HG03103 (cell line): ENCODE measurements around the gene DRG2.

ENCODE experiments used
- ATAC-seq: cut with Tn5 transposase; IDR thresholded peaks from one replicate; pipeline ENCODE4 v1.9.1; 2021; ENCODE audit warnings: low read depth; ENCODE audit not compliant: unreplicated experiment

The DRG2 gene

DNA sequence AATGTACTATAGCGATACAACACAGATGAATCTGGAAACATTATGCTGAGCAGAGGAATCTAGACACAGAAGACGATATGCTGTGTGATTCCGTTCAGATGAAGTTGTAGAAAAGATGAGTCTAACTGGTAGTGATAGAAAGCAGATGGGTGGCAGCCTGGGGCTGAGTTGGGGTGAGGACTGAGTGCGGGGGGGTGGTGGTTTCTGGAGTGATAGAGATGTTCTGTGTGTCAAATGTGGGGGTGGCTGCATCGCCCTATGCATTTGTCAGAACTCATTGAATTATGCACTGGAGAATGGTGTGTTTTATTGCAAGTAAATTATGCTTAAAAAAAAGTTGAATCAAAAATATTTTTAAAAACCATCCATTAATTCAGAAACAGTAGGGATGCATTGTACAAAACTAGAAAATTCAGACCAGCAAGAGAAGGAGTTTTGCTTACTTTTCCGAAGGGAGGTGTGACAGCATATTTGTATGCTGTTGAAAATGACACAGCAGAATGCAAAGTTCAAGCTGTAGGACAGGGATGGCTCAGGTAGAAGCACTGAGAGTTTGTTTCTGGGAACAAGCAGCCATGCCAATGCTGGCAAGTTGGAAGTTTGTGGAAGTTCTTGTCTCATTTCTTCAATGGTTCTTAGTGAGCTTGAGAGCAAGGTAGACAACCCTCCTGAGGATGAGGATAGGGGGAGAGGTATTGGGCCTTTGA lies 13.0 kb upstream of the DRG2 start:
- no peak for ATAC-seq

DNA sequence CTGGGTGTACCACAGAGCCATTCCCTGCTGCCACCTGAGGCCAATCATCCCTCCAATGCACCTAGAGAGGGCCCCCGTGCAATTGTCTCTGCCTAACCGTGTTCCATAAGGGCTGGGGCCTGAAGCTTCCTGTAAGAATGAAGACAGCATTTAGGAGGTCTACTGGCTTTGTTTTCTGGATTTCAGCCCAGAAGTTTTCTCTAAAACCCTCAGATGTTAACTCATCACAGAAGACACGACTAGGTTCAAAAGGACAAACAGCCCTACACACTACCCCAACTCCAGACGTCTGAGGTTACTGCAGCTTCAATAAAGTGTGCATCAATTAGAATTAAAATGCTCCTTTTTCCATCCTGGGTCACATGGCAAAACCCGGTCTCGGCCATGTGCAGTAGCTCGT lies 10.8 kb upstream of the DRG2 start:
- ATAC-seq, result no peak

GRCh38 chr17:18079543-18079942 lies 8.2 kb upstream of the DRG2 start:
- no peak for ATAC-seq

- ATAC-seq, result no peak
Observed at GRCh38 chr17:18084256-18084655, 3.5 kb upstream of the DRG2 start.

GRCh38 chr17:18089613-18090012 lies 1.9 kb downstream of the DRG2 start:
- no peak for ATAC-seq

- ATAC-seq, result no peak
Observed at GRCh38 chr17:18093616-18094408, 6.1 kb downstream of the DRG2 start.

DNA sequence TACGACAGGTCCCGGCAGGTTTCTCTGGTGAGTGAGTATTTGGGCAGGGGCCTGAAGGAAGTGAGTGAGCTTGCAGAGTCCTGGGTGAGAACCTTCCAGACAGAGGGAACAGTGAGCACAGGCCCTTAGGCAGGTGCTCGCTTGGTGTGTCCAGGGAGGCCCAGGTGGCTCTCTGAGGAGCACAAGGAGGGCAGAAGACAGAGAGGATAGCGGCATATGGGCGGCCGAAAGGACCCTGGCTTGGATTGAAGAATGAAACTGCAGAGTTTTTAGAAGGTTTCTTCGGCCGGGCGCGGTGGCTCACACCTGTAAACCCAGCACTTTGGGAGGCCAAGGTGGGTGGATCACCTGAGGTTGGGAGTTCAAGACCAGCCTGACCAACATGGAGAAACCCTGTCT lies 6.7 kb downstream of the DRG2 start:
- ATAC-seq, result no peak

DNA sequence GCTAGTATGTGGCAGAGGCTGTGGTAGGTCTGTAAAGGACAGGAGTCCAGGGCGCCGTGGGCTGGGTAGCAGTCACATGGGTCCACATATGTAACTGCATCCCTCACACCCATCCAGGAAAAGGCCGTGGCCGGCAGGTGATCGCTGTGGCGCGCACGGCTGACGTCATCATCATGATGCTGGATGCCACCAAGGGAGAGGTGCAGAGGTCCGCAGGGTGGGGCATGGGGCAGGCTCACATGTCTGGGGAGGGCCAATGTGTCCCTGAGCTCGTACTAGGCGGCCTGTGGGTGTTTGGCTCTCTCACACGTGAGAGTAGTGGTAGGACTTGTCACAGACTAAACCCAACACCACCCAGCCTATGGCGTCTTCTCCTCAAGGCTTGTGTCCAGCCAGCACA lies 11.8 kb downstream of the DRG2 start:
- no peak for ATAC-seq

GRCh38 chr17:18100616-18101015 lies 12.9 kb downstream of the DRG2 start:
- ATAC-seq, result no peak

DNA sequence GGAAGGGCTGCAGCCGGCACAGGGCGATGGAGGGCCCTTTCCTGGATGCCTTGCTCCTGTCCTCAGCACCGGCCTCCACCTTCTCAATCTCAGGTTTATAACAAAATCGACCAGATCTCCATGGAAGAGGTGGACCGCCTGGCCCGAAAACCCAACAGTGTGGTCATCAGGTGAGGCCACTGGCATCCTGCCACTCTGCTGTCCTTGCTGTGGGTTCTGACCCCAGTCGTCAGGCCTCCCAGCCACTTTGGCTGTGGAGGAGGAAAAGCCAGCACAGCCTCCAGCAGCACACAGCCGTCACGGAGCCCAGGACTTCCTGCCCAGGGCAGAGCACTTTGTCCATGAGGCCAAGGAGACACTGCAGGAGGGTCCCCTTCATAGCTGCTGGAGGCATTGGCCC lies 14.1 kb downstream of the DRG2 start:
- no peak for ATAC-seq

DNA sequence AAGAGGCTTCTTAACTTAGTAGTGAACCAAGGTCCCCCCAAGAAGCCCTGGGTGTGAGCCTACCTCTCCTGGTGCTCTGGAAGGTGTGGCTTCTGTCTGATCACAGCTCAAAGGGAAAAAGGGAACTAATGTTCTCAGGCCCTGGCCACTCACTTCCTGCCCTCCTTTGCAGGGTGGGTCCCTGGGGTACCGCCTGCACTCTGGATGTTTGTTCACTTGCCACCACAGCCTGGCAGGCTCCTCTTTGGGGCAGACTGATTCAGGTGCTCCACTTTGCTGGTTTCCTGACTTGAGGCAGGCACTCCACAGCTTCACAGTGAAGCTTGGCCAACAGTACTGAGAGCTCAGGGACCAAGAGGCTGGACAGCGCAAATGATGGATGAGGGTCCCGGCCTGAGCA lies 14.9 kb downstream of the DRG2 start:
- ATAC-seq, result no peak

DNA sequence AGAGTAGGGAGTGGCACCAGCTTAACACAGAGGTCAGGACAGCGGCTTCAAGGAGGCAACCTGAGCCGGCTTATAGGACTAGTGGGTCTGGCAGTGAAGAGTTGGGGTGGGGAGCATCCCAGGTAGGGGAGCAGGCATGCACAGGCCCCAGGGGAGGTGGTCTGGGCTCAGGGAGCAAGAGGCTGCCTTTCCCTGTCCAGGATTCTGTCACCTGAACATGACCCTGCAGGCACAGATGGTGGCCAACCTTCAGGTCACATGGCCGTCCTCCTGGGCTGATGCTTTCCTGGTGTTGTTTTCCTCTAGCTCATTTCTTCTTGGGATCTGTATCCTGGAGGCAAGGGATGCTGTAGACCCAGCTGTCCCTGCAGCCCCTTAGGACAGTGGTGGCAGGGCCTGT lies 17.3 kb downstream of the DRG2 start:
- ATAC-seq, result no peak

- no peak for ATAC-seq
Observed at GRCh38 chr17:18105595-18105994, 17.8 kb downstream of the DRG2 start.

DNA sequence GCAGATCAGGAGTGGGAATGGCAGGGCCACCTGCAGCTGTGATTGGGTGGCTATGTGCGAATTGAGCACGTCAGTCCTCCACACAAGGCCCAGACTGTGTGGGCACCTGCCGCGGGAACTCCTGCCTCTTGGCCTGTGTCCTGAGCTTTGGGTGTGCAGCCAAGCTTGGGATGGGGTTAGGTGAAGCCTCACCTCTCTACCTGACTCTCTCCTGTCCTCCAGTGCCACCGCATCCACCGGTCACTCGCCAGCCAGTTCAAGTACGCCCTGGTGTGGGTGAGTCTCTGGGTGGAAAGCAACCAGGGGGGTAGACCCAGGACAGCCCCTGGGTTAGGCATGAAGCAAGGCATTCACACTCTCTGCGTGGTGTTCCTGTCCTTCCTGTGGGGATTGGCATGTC lies 18.5 kb downstream of the DRG2 start:
- ATAC-seq, result no peak

GRCh38 chr17:18107061-18107790 lies 19.5 kb downstream of the DRG2 start:
- no peak for ATAC-seq

DNA sequence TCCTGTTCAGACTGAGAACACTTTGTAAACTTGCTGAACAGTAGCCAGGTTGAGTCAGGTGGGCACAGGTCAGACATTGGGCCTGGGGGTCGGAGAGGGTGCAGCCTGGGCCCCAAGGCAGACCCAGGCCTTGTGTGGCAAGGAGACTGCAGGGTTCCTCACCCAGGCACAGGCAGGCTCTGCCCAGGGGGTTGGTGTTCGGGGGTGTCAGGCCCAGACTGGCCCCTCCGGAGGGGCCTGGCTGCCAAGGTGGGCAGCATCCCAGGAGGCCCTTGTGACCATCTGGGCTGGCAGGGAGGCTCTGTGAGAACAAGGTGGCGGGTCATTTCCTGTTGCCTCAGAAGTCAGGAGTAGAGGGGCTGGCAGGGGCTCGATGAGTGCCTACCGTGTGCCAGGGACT lies 20.2 kb downstream of the DRG2 start:
- ATAC-seq, result no peak

DNA sequence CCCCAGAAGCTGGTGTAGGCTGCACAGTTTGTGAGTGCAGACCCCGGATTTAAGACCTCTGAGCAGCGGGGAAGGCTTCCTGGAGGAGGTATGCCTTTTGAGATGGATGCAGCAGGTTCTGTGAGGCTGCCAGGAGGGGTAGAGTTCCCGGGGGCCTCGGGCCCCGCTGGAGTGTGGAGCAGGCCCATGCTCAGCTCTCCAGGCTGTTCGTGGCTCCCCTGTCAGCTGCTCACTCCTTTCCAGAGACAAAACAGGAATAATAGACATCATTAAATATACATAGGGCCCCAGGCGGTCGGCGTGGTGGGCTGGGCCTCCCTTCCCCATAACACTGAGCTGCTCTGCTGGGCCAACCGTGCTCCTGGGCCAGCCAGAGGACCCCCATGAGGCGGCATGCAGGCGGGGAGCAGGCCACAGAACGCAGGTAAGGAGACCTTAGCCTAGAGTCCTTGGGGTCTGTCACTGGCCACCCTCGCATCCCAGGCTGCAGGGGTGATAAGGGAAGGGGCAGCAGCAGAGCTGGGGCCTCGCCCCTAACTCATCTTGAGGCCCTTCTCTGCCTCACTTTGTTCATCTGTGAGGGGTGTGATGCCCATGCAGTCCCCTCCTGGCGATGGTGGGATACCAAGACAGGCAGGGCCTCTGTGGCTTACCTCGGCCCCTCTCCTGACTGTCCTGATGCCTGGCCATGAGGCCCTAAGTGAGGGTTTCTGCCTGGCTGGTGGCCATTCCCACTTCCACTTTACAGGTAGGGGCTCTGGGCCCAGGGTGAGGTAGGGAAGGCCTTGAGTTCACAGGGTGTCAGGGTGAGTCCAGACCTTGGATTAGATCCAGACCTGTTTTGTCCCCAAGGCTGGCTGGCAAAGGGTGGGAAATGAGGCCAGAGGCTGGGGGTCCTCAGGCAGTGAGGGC lies 20.9 kb downstream of the DRG2 start, which contains the start of gene MYO15A:
Gene MYO15A (plus strand): TSS at position 356 of the 912 bp plus-strand sequence. CDS start 10,045 bp downstream, outside the sequence.
- ATAC-seq, result no peak

GRCh38 chr17:18109935-18110485 lies 22.3 kb downstream of the DRG2 start:
- ATAC-seq, result no peak

- ATAC-seq, result no peak
Observed at GRCh38 chr17:18110636-18111145, 22.9 kb downstream of the DRG2 start.
